Karpas-422 (cell line): ENCODE results near the gene PLEKHN1. TPM values are rescaled to one million over a fixed set of nuclear protein-coding genes. Genes with fewer than 3 reads are reported as not detected.
A peak's percentile ranks its signal among the peaks of the same experiment; 100 is the strongest.

Source experiments
- DNase-seq: peaks from one replicate; pipeline ENCODE4 v3.0.0-alpha.2; 2015
- H2AFZ ChIP-seq: fragments of 200-600 bp; sonication (generic); 2 replicates; pipeline ENCODE4 v1.6.1; 2014; ENCODE audit warnings: antibody characterized with exemption, low read length, mixed read lengths
- H3K27ac ChIP-seq: fragments of 200-600 bp; sonication (generic); 2 replicates; pipeline ENCODE4 v1.5.1; 2014; ENCODE audit warnings: mild to moderate bottlenecking, low read length, moderate library complexity
- H3K27me3 ChIP-seq: fragments of 200-600 bp; sonication (generic); 2 replicates; pipeline ENCODE4 v1.6.1; 2014; ENCODE audit warnings: low read length, mixed read lengths
- H3K36me3 ChIP-seq: fragments of 200-600 bp; sonication (generic); 2 replicates; pipeline ENCODE4 v1.6.1; 2014; ENCODE audit warnings: low read length, mixed read lengths; ENCODE audit not compliant: insufficient read depth
- H3K4me1 ChIP-seq: fragments of 200-600 bp; sonication (generic); 2 replicates; pipeline ENCODE4 v1.6.1; 2014; ENCODE audit warnings: mild to moderate bottlenecking, low read length, mixed read lengths
- H3K4me2 ChIP-seq: fragments of 200-600 bp; sonication (generic); 2 replicates; pipeline ENCODE4 v1.6.1; 2014; ENCODE audit warnings: low read length, low read depth, mild to moderate bottlenecking; ENCODE audit not compliant: poor library complexity, severe bottlenecking
- H3K4me3 ChIP-seq: fragments of 200-600 bp; sonication (generic); 2 replicates; pipeline ENCODE4 v1.5.1; 2014; ENCODE audit warnings: mild to moderate bottlenecking, antibody characterized with exemption, low read length, mixed read lengths
- H3K79me2 ChIP-seq: fragments of 200-600 bp; sonication (generic); 2 replicates; pipeline ENCODE4 v1.6.1; 2014; ENCODE audit warnings: mild to moderate bottlenecking, low read length, mixed read lengths
- H3K9ac ChIP-seq: fragments of 200-600 bp; sonication (generic); 2 replicates; pipeline ENCODE4 v1.6.0; 2014; ENCODE audit warnings: low read length
- H3K9me2 ChIP-seq: fragments of 200-600 bp; sonication (generic), shearing (Covaris generic); replicated peaks from 2 replicates; pipeline ENCODE4 v1.6.0; 2014; ENCODE audit warnings: mild to moderate bottlenecking, low read length, moderate library complexity; ENCODE audit not compliant: insufficient read depth
- H3K9me3 ChIP-seq: fragments of 300-700, 200-600 bp; sonication (generic); 2 replicates; pipeline ENCODE4 v1.6.1; 2014; ENCODE audit warnings: low read length, mixed read lengths
- H4K20me1 ChIP-seq: fragments of 200-600 bp; sonication (generic); 2 replicates; pipeline ENCODE4 v1.6.1; 2014; ENCODE audit warnings: mild to moderate bottlenecking, antibody characterized with exemption, low read length, low read depth; ENCODE audit not compliant: insufficient read depth
- total RNA-seq: library from RNA; depleted of rRNA; stranded (reverse); fragments of >200 nt; shearing (Covaris generic); gene quantifications from 2 replicates; pipeline ENCODE4 v1.2.3, GENCODE V29; 2014; ENCODE audit warnings: low replicate concordance

Gene PLEKHN1
- total RNA-seq, 1 experiment from 2014 or later, result not detected

DNA sequence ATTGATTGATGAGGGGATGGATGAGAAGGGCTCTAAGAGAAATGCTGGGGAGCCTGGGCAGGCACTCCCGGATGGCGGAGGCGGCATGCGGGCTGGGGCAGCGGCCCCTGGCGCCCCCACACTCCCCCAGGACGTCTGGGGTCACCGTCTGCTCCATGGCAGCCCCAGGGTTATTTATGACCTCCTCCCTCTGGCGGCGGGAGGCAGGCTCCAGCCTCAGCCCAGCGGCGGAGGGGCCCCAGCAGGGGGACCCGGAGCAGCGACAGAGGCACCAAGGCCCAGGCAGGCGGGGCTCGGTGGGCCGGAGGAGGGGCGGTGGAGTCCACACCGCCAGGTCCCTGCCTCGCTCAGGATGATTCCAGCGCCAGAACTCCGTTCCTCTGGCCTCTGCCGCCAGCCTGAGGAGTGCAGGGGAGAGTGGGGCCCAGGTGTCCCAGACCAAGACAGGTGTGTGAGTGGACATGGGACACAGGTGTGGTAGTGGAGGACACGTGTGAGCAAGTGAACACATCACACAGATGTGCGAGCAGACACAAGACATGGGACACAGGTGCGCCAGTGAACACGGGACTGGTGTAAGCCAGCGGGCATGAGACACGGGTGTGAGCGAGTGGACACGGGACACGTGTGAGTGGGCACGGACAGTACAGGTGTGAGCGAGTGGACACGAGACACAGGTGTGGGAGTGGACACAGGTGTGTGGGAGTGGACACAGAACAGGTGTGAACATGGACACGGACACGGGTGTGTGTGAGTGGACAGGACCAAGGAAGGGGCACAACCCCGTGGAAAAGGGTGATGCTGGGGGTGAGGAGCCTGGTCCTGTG is 45.1 kb upstream of the PLEKHN1 start:
- peak overlapping the region; percentile 50 for H3K4me2 ChIP-seq
- peak; percentile 82 for DNase-seq
- H3K27me3 ChIP-seq, result no peaks in the 10 kb centered on the region
- no peaks in the 10 kb centered on the region for H3K9me3 ChIP-seq
- no peaks in the 10 kb centered on the region for H3K79me2 ChIP-seq
- H3K4me3 ChIP-seq, result no peak overlapping the region
- H3K9me2 ChIP-seq, result no peaks in the 10 kb centered on the region
- peaks cover 15% of the 10 kb centered on the region for H3K4me1 ChIP-seq
- H2AFZ ChIP-seq, result no peak overlapping the region
- no peak overlapping the region for H3K27ac ChIP-seq
- H3K36me3 ChIP-seq, result no peaks in the 10 kb centered on the region
- no peak overlapping the region for H3K9ac ChIP-seq
- peaks cover 24% of the 10 kb centered on the region; the same call in 1 of the 2 replicates for H4K20me1 ChIP-seq

DNA sequence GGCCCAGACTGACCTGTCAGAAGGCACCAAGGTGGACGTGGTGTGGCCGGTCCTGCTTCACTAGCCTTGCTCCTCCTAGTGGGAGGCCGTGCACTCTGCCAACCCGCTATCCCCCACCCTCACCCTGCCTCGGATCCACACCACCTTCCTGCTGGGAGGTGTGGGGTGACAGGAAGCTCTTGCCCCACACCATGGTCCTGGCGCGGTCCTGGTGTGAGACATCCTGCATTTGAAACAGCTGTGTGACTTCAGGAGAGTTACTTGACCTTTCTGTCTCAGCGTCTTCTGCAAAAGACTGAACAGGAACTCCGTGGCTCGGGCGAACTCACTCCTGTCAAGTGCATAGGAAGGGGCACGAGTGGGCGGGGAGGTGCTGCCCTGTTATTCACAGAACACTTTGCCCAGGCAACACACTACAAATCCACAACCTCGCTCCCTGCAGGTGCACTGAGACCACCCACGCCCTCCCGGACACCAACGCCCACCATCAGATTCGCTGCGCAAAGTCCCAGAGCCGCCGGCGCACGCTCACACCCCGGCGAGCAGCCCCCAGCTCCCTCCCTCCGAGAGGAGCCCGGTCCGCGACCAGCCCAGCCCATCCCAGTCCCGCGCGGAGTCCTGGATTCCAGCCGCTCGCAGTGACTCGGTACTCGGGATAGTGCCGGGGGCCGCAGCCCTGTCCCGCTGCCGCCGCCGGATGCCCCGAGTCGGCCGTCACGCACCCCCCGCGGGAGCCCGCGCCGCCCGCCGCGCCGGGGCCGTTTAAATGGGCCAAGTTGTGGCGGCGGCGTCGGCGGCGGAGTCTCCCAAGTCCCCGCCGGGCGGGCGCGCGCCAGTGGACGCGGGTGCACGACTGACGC is 42.9 kb upstream of the PLEKHN1 start, which contains the start of gene SAMD11:
TSS of gene SAMD11 (plus strand) at position 793 of the 860 bp plus-strand sequence. CDS start 509 bp downstream, outside the sequence.
- DNase-seq, result peak; percentile 87
- Histone ChIP-seq H3K4me3 (peak within 1 kb of the TSS; percentile 32; the same call in 1 of the 2 replicates), H3K27me3 (no peaks in the 10 kb centered on the region), H3K4me2 (peak within 1 kb of the TSS; percentile 35), H3K79me2 (no peaks in the 10 kb centered on the region), H3K27ac (no peak within 1 kb of the TSS), H3K9me3 (no peaks in the 10 kb centered on the region), H3K36me3 (no peaks in the 10 kb centered on the region), H2AFZ (no peak within 1 kb of the TSS), H3K4me1 (peaks cover 15% of the 10 kb centered on the region), H4K20me1 (peaks cover 24% of the 10 kb centered on the region; the same call in 1 of the 2 replicates), H3K9me2 (no peaks in the 10 kb centered on the region), H3K9ac (no peak within 1 kb of the TSS)

DNA sequence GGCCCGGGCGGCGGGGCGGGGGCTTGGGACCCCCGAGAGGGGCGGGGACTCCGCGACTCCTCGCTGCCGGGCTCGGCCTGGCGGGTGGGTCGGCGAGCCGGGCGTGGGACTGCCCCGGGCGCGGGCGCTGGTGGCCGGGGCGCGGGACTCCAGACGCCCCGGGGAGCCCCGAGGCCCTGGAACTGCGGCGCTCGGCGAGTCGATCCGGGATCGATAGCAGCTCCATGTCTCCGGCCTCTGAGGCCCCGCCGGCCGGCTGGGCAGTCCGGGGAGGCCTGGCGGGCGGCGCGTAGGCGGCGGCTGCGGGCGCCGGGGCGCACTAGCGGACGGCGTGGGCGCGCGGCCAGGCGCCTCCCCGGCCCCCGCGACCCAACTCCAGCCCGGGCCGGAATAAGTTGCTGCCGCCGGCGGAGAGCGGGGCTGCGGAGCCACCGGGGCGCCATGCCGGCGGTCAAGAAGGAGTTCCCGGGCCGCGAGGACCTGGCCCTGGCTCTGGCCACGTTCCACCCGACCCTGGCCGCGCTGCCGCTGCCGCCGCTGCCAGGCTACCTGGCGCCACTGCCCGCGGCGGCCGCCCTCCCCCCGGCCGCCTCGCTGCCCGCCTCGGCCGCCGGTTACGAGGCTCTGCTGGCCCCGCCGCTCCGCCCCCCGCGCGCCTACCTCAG is 42.2 kb upstream of the PLEKHN1 start:
- DNase-seq, result no peak
- Histone ChIP-seq H3K27ac (no peak overlapping the region), H3K36me3 (no peaks in the 10 kb centered on the region), H3K27me3 (no peaks in the 10 kb centered on the region), H3K4me2 (peak overlapping the region; percentile 35), H3K4me1 (peaks cover 15% of the 10 kb centered on the region), H3K9me2 (no peaks in the 10 kb centered on the region), H3K9me3 (no peaks in the 10 kb centered on the region), H2AFZ (no peak overlapping the region), H3K79me2 (no peaks in the 10 kb centered on the region), H4K20me1 (peaks cover 24% of the 10 kb centered on the region; the same call in 1 of the 2 replicates), H3K4me3 (no peak overlapping the region), H3K9ac (no peak overlapping the region)

DNA sequence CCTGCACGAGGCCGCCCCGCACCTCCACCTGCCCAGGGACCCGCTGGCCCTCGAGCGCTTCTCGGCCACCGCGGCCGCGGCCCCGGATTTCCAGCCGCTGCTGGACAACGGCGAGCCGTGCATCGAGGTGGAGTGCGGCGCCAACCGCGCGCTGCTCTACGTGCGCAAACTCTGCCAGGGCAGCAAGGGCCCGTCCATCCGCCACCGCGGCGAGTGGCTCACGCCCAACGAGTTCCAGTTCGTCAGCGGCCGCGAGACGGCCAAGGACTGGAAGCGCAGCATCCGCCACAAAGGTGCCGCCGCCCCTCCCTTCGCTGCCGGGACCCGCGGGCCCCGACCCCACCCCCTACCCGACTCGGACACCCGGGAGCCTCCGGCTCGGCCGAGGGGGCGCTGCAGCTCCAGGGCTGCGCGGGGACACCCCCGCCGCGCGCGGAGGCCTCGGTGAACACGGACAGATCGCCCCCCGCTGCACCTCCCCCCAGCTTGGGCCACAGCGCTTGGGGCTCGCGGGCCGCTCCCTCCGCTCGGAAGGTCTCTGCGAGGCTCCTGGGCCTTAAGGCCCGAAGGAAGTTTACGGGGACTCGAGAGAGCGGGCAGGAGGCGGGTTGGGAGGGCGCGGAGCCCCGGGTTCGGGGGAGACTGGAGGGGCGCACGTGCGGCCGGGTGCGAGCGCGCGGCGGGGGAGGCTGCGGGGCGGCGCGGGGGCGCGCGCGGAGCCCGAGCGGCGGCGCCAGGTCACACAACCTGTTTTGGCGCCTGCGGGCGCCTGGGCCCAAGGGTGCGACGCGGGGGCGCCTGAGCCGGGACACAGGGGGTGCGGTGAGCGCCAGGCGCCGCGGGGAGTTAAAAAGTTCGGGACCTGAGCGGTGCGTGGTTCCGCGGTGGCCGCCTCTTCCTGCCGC is 41.4 kb upstream of the PLEKHN1 start:
- Histone ChIP-seq H3K4me1 (peaks cover 15% of the 10 kb centered on the region), H3K27ac (no peak overlapping the region), H3K36me3 (no peaks in the 10 kb centered on the region), H3K79me2 (no peaks in the 10 kb centered on the region), H3K4me3 (no peak overlapping the region), H4K20me1 (peaks cover 24% of the 10 kb centered on the region; the same call in 1 of the 2 replicates), H2AFZ (no peak overlapping the region), H3K9me3 (no peaks in the 10 kb centered on the region), H3K9me2 (no peaks in the 10 kb centered on the region), H3K27me3 (no peaks in the 10 kb centered on the region), H3K9ac (no peak overlapping the region), H3K4me2 (no peak overlapping the region)
- DNase-seq, result no peak

DNA sequence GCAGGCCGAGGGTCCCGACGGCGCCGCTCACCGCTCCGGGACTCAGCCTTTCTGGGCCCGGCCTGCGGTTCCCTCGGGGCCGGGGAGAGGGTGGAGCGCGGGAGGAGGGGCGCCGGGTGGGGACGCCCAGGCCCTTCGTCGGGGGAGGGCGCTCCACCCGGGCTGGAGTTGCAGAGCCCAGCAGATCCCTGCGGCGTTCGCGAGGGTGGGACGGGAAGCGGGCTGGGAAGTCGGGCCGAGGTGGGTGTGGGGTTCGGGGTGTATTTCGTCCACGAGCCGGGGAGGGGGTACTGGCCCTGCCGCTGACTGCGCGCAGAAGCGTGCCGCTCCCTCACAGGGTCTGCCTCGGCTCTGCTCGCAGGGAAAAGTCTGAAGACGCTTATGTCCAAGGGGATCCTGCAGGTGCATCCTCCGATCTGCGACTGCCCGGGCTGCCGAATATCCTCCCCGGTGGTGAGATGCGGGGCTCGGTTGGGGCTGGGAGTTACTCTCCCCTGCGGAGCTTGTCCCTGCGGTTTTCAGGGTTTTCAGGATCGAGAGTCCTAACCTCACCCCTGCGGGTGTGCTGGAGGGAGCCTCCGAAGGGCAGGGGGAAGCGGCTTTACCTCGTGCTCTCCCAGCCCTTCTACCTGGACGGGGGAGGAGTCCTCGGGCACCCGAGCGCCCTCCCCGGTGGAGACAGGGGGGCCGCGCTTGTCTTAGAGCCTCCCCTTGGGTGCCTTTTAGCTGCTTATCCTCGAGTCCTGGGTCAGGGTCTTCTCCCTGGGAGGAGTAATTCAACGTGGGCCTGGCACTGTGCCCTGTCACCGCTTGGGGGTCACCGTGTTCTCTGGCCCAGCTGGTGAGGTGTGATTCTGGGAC is 40.5 kb upstream of the PLEKHN1 start:
- DNase-seq, result no peak
- Histone ChIP-seq H3K9me2 (no peaks in the 10 kb centered on the region), H3K4me1 (peaks cover 10% of the 10 kb centered on the region), H3K79me2 (no peaks in the 10 kb centered on the region), H3K27me3 (no peaks in the 10 kb centered on the region), H3K4me3 (no peak overlapping the region), H3K9me3 (no peaks in the 10 kb centered on the region), H3K36me3 (no peaks in the 10 kb centered on the region), H3K9ac (no peak overlapping the region), H4K20me1 (peaks cover 21% of the 10 kb centered on the region; the same call in 1 of the 2 replicates), H2AFZ (no peak overlapping the region), H3K27ac (no peak overlapping the region), H3K4me2 (no peak overlapping the region)

DNA sequence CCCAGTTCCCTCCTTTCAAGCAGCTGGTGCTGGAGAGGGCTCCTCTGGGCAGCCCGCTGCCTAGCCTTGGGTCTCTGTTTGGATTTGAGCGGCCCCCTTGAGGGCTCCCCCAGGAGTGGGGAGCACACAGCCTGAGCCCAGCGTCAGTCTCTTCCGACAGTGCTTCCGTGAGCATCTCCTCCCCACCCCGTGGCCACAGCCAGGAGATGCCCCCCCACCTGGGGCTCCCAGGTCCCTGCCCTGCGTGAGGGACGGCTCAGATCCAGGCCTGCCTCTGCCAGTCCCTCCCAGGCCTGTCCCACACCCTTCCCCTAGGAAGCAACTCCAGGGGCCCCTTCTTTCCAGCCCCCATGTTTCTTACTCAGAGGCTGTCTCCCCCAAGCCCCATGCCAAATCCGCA is 39.0 kb upstream of the PLEKHN1 start:
- H3K4me3 ChIP-seq, result no peak overlapping the region
- no peak overlapping the region for H3K4me2 ChIP-seq
- H3K79me2 ChIP-seq, result no peaks in the 10 kb centered on the region
- H3K4me1 ChIP-seq, result peaks cover 4% of the 10 kb centered on the region; the same call in 1 of the 2 replicates
- no peaks in the 10 kb centered on the region for H3K9me3 ChIP-seq
- H4K20me1 ChIP-seq, result 0 out of 2 replicates have a peak, but pooled peaks cover 10% of the 10 kb centered on the region
- no peak overlapping the region for H3K9ac ChIP-seq
- no peaks in the 10 kb centered on the region for H3K36me3 ChIP-seq
- no peak overlapping the region for H3K27ac ChIP-seq
- no peak for DNase-seq
- no peak overlapping the region for H2AFZ ChIP-seq
- no peaks in the 10 kb centered on the region for H3K9me2 ChIP-seq
- H3K27me3 ChIP-seq, result no peaks in the 10 kb centered on the region

DNA sequence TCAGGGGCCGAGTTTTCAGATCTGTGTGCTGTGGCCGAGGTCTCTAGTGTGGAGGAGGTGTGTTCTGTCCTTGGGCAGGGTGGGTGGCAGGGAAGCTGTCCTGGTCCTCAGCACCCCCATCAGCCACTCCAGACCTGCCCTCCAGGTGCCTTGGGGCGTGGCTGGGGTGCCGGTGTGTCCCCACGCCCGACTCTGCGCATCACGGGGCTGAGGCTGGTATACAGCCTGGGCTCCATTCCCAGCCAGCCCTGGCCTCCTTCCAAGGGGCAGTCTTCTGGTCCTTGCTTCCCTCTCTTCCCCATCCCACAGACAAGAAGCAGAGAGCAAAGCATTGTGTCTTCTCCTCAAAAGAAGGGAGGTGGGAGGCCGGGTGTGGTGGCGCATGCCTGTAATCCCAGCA is 38.5 kb upstream of the PLEKHN1 start:
- no peak for DNase-seq

More for the DNA sequence above, 38.5 kb upstream of the PLEKHN1 start:
- Histone ChIP-seq H3K27me3 (no peaks in the 10 kb centered on the region), H2AFZ (no peak overlapping the region), H4K20me1 (0 out of 2 replicates have a peak, but pooled peaks cover 7% of the 10 kb centered on the region), H3K9ac (no peak overlapping the region), H3K9me3 (no peaks in the 10 kb centered on the region), H3K4me1 (peaks cover 4% of the 10 kb centered on the region; the same call in 1 of the 2 replicates), H3K4me3 (no peak overlapping the region), H3K9me2 (no peaks in the 10 kb centered on the region), H3K36me3 (no peaks in the 10 kb centered on the region), H3K4me2 (no peak overlapping the region), H3K79me2 (no peaks in the 10 kb centered on the region), H3K27ac (no peak overlapping the region)
